ENCODE measurements around the gene KRTAP10-8.

DNA sequence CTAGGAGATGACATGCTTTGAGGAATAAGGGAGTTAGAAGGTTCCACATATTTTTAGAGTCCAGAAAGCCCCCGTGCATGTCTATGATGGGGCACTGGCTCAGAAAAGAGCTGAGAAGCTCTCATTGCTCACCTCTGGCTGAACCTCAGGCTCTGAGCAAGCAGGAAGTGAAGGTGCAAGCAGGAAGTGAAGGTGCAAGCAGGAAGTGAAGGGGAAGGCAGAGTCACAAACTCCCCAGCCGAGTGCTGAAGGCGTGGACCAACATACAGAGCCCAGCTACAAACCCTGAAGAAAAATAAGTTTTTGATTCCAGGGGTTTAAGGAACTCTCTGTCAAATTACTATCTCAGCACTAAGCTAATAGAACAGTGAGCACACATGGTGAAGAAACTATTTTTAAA lies 7.0 kb downstream of the KRTAP10-8 start:
- TF ChIP-seq, protein P1, sequence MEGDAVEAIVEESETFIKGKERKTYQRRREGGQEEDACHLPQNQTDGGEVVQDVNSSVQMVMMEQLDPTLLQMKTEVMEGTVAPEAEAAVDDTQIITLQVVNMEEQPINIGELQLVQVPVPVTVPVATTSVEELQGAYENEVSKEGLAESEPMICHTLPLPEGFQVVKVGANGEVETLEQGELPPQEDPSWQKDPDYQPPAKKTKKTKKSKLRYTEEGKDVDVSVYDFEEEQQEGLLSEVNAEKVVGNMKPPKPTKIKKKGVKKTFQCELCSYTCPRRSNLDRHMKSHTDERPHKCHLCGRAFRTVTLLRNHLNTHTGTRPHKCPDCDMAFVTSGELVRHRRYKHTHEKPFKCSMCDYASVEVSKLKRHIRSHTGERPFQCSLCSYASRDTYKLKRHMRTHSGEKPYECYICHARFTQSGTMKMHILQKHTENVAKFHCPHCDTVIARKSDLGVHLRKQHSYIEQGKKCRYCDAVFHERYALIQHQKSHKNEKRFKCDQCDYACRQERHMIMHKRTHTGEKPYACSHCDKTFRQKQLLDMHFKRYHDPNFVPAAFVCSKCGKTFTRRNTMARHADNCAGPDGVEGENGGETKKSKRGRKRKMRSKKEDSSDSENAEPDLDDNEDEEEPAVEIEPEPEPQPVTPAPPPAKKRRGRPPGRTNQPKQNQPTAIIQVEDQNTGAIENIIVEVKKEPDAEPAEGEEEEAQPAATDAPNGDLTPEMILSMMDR (IDR thresholded peaks at IDR 0.05; ENCODE audit: low read length), result no peak
- no peak for TF ChIP-seq EZH2phosphoT487 (IDR thresholded peaks at IDR 0.05; ENCODE audit: low read length)

All from MM.1S (cell line).